HL-60 (cell line): Measurements from ENCODE around the gene CTTNBP2NL.

Experiments used
- DNase-seq, 2 experiments: peaks; one replicate each; pipeline ENCODE4 v3.0.0-alpha.2; 2010 to 2020; ENCODE audit warnings: low read depth in 1 of 2, low spot score in 1 of 2
- H3K27ac ChIP-seq: fragments of 250-450 bp; sonication (Bioruptor Pico); replicated peaks from 2 replicates; pipeline ENCODE4 v1.5.1; 2020; ENCODE audit warnings: mild to moderate bottlenecking, moderate library complexity
- H3K27me3 ChIP-seq: fragments of 250-450 bp; sonication (Bioruptor Pico); 2 replicates; pipeline ENCODE4 v1.5.1; 2021; ENCODE audit warnings: mild to moderate bottlenecking, moderate library complexity; ENCODE audit not compliant: insufficient read depth, poor library complexity, severe bottlenecking
- H3K4me3 ChIP-seq: replicated peaks from 2 replicates; pipeline ENCODE4 v1.5.1; 2011; ENCODE audit warnings: mild to moderate bottlenecking, control low read depth, low read length; ENCODE audit not compliant: insufficient read depth
- CTCF ChIP-seq: IDR thresholded peaks from one replicate; pipeline ENCODE4 v1.5.1; 2011; ENCODE audit warnings: low read length, control low read depth, inconsistent platforms; ENCODE audit not compliant: insufficient read depth
- GABPA ChIP-seq: IDR thresholded peaks from 2 replicates; pipeline ENCODE4 v1.6.1; 2012; ENCODE audit warnings: low read depth
- POLR2AphosphoS5 ChIP-seq: IDR thresholded peaks from 2 replicates; pipeline ENCODE4 v1.6.1; 2012; ENCODE audit warnings: low read depth
- REST ChIP-seq: IDR thresholded peaks from 2 replicates; pipeline ENCODE4 v1.6.1; 2012; ENCODE audit warnings: low read depth; ENCODE audit not compliant: insufficient replicate concordance
- SPI1 ChIP-seq: IDR thresholded peaks from 2 replicates; pipeline ENCODE4 v1.6.1; 2012; ENCODE audit warnings: low read depth, mild to moderate bottlenecking, borderline replicate concordance

The CTTNBP2NL gene

GRCh38 chr1:112357467-112357866 is 38.5 kb upstream of the CTTNBP2NL start:
- TF ChIP-seq GABPA (no peak), REST (no peak), CTCF (no peak), POLR2AphosphoS5 (no peak), SPI1 (no peak)
- Histone ChIP-seq H3K4me3 (no peak overlapping the region), H3K27ac (no peak overlapping the region), H3K27me3 (peaks cover 3% of the 10 kb centered on the region)
- no peak for DNase-seq

GRCh38 chr1:112358061-112358770 is 37.8 kb upstream of the CTTNBP2NL start:
- H3K27ac ChIP-seq = no peak overlapping the region
- DNase-seq = no peak
- H3K27me3 ChIP-seq = peaks cover 3% of the 10 kb centered on the region
- H3K4me3 ChIP-seq = no peak overlapping the region
- TF ChIP-seq REST (no peak), POLR2AphosphoS5 (no peak), SPI1 (no peak), CTCF (no peak), GABPA (no peak)

GRCh38 chr1:112358798-112359408 is 37.1 kb upstream of the CTTNBP2NL start:
- no peak overlapping the region for H3K4me3 ChIP-seq
- H3K27me3 ChIP-seq = peaks cover 3% of the 10 kb centered on the region
- no peak overlapping the region for H3K27ac ChIP-seq
- peak in 1 of 2 experiments; percentile 14 for DNase-seq
- no peak for TF ChIP-seq GABPA
- TF ChIP-seq SPI1 = no peak
- peak; percentile 71 for TF ChIP-seq CTCF
- no peak for TF ChIP-seq POLR2AphosphoS5
